Endodermal cell (in vitro differentiated cells): Measurements from ENCODE around the gene GRM4. TPM values are rescaled to one million over a fixed set of nuclear protein-coding genes. Genes with fewer than 3 reads are reported as not detected.

Experiments used
- DNase-seq: peaks from one replicate; pipeline ENCODE4 v3.0.0-alpha.2; 2017
- H3K27ac ChIP-seq: 2 replicates; pipeline ENCODE4 v1.5.1; 2013; ENCODE audit warnings: mild to moderate bottlenecking, low read depth, low read length, moderate library complexity
- H3K27me3 ChIP-seq: 2 replicates; pipeline ENCODE4 v1.6.1; 2013; ENCODE audit warnings: mild to moderate bottlenecking, low read length, moderate library complexity; ENCODE audit not compliant: insufficient read depth, control insufficient read depth, poor library complexity, severe bottlenecking
- H3K36me3 ChIP-seq: 2 replicates; pipeline ENCODE4 v1.7.0; 2013; ENCODE audit warnings: mild to moderate bottlenecking, low read length, moderate library complexity; ENCODE audit not compliant: control insufficient read depth, insufficient read depth
- H3K4me1 ChIP-seq: one replicate; pipeline ENCODE4 v1.7.0; 2013; ENCODE audit warnings: low read length; ENCODE audit not compliant: control insufficient read depth, insufficient read depth
- H3K4me3 ChIP-seq: 2 replicates; pipeline ENCODE4 v1.5.1; 2013; ENCODE audit warnings: mild to moderate bottlenecking, low read length, moderate library complexity
- H3K9ac ChIP-seq: 2 replicates; pipeline ENCODE4 v1.6.1; 2013; ENCODE audit warnings: mild to moderate bottlenecking, low read length, moderate library complexity; ENCODE audit not compliant: poor library complexity, severe bottlenecking; ENCODE audit errors: extremely low read depth
- H3K9me3 ChIP-seq: 2 replicates; pipeline ENCODE4 v1.6.1; 2013; ENCODE audit warnings: mild to moderate bottlenecking, low read length, moderate library complexity; ENCODE audit not compliant: control insufficient read depth
- H3K27ac Mint-ChIP-seq: 2 replicates; pipeline ENCODE4 v1.8.0; 2020; ENCODE audit warnings: mixed read lengths
- H3K27me3 Mint-ChIP-seq: 2 replicates; pipeline ENCODE4 v1.8.0; 2021; ENCODE audit warnings: mild to moderate bottlenecking, mixed read lengths; ENCODE audit not compliant: insufficient read depth
- H3K36me3 Mint-ChIP-seq: 2 replicates; pipeline ENCODE4 v1.8.0; 2020; ENCODE audit warnings: low read depth, mixed read lengths
- H3K4me1 Mint-ChIP-seq: 2 replicates; pipeline ENCODE4 v1.8.0; 2020; ENCODE audit warnings: mixed read lengths
- H3K4me3 Mint-ChIP-seq: 2 replicates; pipeline ENCODE4 v1.8.0; 2020; ENCODE audit warnings: mild to moderate bottlenecking, moderate library complexity, mixed read lengths
- H3K9me3 Mint-ChIP-seq: 2 replicates; pipeline ENCODE4 v1.8.0; 2020; ENCODE audit warnings: mild to moderate bottlenecking, mixed read lengths
- CTCF ChIP-seq: fragments of 200-600 bp; sonication (generic); conservative IDR thresholded peaks from 2 replicates; pipeline ENCODE4 v1.5.0; 2021; ENCODE audit warnings: antibody characterized with exemption, mild to moderate bottlenecking
- WGBS, 2 experiments: methylation state at CpG; one replicate each; pipeline versions ENCODE4 v1.1.5 to v1.1.7; 2013; ENCODE audit warnings: missing lambda C conversion rate in 2 of 2, mixed read lengths in 1 of 2; ENCODE audit not compliant: insufficient coverage in 1 of 2, insufficient read length in 1 of 2; 5-methylcytosine and 5-hydroxymethylcytosine counted together
- total RNA-seq, 2 donors: library from RNA; stranded (reverse); fragmentation: NEBNext Ultra II Directional in 1 of 2; extraction: Animal tissue kit (Norgen Biotek cat#: 25700) in 1 of 2; gene quantifications; 2 replicates in 1 of 2; 3 replicates in 1 of 2; pipeline ENCODE4 v1.2.1, GENCODE V29; 2021

Gene GRM4
- total RNA-seq, 2 donors from 2014 or later = 3.1 to 9.1 TPM

- no peak for DNase-seq
- no peak overlapping the region for H3K4me3 ChIP-seq
- H3K36me3 ChIP-seq = no peaks in the 10 kb centered on the region
- H3K27ac ChIP-seq = no peak overlapping the region
- no peak overlapping the region for H3K4me3 Mint-ChIP-seq
- no peaks in the 10 kb centered on the region for H3K27me3 ChIP-seq
- no peaks in the 10 kb centered on the region for H3K4me1 ChIP-seq
- no peaks in the 10 kb centered on the region for H3K9me3 Mint-ChIP-seq
- 91 to 94% methylated on average over 11 of the region's 11 CpGs for WGBS, 2 experiments
- TF ChIP-seq CTCF = no peak
- H3K27ac Mint-ChIP-seq = no peak overlapping the region
- no peaks in the 10 kb centered on the region for H3K4me1 Mint-ChIP-seq
- H3K9me3 ChIP-seq = no peaks in the 10 kb centered on the region
- H3K9ac ChIP-seq = no peak overlapping the region
- no peaks in the 10 kb centered on the region for H3K36me3 Mint-ChIP-seq
- no peaks in the 10 kb centered on the region for H3K27me3 Mint-ChIP-seq
These were observed 30.0 kb downstream of the GRM4 start for GRCh38 chr6:34115915-34116314.

DNA sequence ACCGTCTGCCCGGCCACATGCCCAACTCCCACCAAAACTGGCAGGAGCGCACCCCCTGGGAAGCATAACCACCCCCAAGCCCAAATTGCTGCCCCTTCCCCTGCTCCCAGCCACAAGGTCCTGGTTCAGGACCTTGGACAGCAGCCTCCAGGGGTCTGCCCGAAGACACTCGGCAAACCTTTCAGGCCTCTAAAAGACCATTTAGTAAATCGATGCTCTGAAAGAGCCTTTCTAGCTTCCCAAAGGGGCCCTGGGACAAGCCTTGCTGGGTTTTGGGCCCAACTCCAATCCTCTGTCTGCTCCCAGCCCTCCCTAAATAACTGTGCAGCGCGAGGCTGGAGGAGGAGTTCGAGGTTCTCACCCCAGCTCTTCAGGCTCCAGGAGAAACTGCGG lies 30.5 kb downstream of the GRM4 start:
- TF ChIP-seq CTCF = no peak
- Histone ChIP-seq H3K36me3 (no peaks in the 10 kb centered on the region), H3K9ac (no peak overlapping the region), H3K4me3 (no peak overlapping the region), H3K27ac (no peak overlapping the region), H3K27me3 (no peaks in the 10 kb centered on the region), H3K9me3 (no peaks in the 10 kb centered on the region), H3K4me1 (no peaks in the 10 kb centered on the region)
- no peaks in the 10 kb centered on the region for H3K36me3 Mint-ChIP-seq
- no peak overlapping the region for H3K27ac Mint-ChIP-seq
- H3K27me3 Mint-ChIP-seq = no peaks in the 10 kb centered on the region
- DNase-seq = peak; percentile 89
- WGBS, 2 experiments = 54 to 73% methylated on average over 8 to 10 of the region's 10 CpGs
- H3K4me3 Mint-ChIP-seq = no peak overlapping the region
- no peaks in the 10 kb centered on the region for H3K4me1 Mint-ChIP-seq
- H3K9me3 Mint-ChIP-seq = no peaks in the 10 kb centered on the region

- no peaks in the 10 kb centered on the region for H3K4me1 ChIP-seq
- H3K9me3 ChIP-seq = no peaks in the 10 kb centered on the region
- no peaks in the 10 kb centered on the region for H3K9me3 Mint-ChIP-seq
- H3K4me1 Mint-ChIP-seq = no peaks in the 10 kb centered on the region
- H3K4me3 ChIP-seq = no peak overlapping the region
- H3K27ac ChIP-seq = no peak overlapping the region
- TF ChIP-seq CTCF = no peak
- no peak overlapping the region for H3K9ac ChIP-seq
- H3K27me3 ChIP-seq = no peaks in the 10 kb centered on the region
- 76 to 85% methylated on average over 9 to 16 of the region's 16 CpGs for whole genome bisulfite sequencing, 2 experiments
- no peaks in the 10 kb centered on the region for H3K36me3 Mint-ChIP-seq
- no peak overlapping the region for H3K27ac Mint-ChIP-seq
- no peak for DNase-seq
- no peaks in the 10 kb centered on the region for H3K27me3 Mint-ChIP-seq
- H3K4me3 Mint-ChIP-seq = no peak overlapping the region
- H3K36me3 ChIP-seq = no peaks in the 10 kb centered on the region
These were observed 31.0 kb downstream of the GRM4 start for GRCh38 chr6:34114695-34115402.
